Measurements from ENCODE around the gene TIMM21.

The TIMM21 gene

GRCh38 chr18:74148543-74149070, 284 bp downstream of the TIMM21 start:
- no peak for DNase-seq

- no peak for DNase-seq
These were observed 1.6 kb downstream of the TIMM21 start for GRCh38 chr18:74149878-74150277.

- no peak for DNase-seq
These were observed 3.9 kb downstream of the TIMM21 start for GRCh38 chr18:74152270-74152669.

- no peak for DNase-seq
These were observed 4.5 kb downstream of the TIMM21 start for GRCh38 chr18:74152857-74153256.

GRCh38 chr18:74153377-74153776, 5.1 kb downstream of the TIMM21 start:
- DNase-seq = no peak

GRCh38 chr18:74153793-74154192, 5.5 kb downstream of the TIMM21 start:
- DNase-seq = no peak

GRCh38 chr18:74154716-74155115, 6.4 kb downstream of the TIMM21 start:
- no peak for DNase-seq

GRCh38 chr18:74155276-74155675, 7.0 kb downstream of the TIMM21 start:
- DNase-seq = no peak

- no peak for DNase-seq
These were observed 14.8 kb downstream of the TIMM21 start for GRCh38 chr18:74163019-74163660.

GRCh38 chr18:74166386-74166785, 18.1 kb downstream of the TIMM21 start:
- DNase-seq = no peak

GRCh38 chr18:74171910-74172606, 23.7 kb downstream of the TIMM21 start:
- DNase-seq = no peak

- DNase-seq = no peak
These were observed 24.5 kb downstream of the TIMM21 start for GRCh38 chr18:74172697-74173433.

GRCh38 chr18:74173434-74173750, 25.1 kb downstream of the TIMM21 start:
- DNase-seq = no peak

GRCh38 chr18:74175658-74176057, 27.3 kb downstream of the TIMM21 start:
- DNase-seq = no peak

- no peak for DNase-seq
These were observed 30.6 kb downstream of the TIMM21 start for GRCh38 chr18:74178884-74179283.

- no peak for DNase-seq
These were observed 31.4 kb downstream of the TIMM21 start for GRCh38 chr18:74179623-74180199.

GRCh38 chr18:74182335-74182734, 34.0 kb downstream of the TIMM21 start:
- DNase-seq = no peak

- DNase-seq = no peak
These were observed 34.8 kb downstream of the TIMM21 start for GRCh38 chr18:74183130-74183529.

- no peak for DNase-seq
These were observed 36.6 kb downstream of the TIMM21 start for GRCh38 chr18:74184875-74185274.

- no peak for DNase-seq
These were observed 37.5 kb downstream of the TIMM21 start for GRCh38 chr18:74185860-74186259.

- DNase-seq = no peak
These were observed 38.3 kb downstream of the TIMM21 start for GRCh38 chr18:74186661-74187060.

GRCh38 chr18:74190086-74190485, 41.8 kb downstream of the TIMM21 start:
- no peak for DNase-seq

GRCh38 chr18:74191577-74191976, 43.3 kb downstream of the TIMM21 start:
- no peak for DNase-seq

GRCh38 chr18:74194691-74195090, 46.4 kb downstream of the TIMM21 start:
- no peak for DNase-seq
